ENCODE measurements around the gene IMPDH1.

The IMPDH1 gene

DNA sequence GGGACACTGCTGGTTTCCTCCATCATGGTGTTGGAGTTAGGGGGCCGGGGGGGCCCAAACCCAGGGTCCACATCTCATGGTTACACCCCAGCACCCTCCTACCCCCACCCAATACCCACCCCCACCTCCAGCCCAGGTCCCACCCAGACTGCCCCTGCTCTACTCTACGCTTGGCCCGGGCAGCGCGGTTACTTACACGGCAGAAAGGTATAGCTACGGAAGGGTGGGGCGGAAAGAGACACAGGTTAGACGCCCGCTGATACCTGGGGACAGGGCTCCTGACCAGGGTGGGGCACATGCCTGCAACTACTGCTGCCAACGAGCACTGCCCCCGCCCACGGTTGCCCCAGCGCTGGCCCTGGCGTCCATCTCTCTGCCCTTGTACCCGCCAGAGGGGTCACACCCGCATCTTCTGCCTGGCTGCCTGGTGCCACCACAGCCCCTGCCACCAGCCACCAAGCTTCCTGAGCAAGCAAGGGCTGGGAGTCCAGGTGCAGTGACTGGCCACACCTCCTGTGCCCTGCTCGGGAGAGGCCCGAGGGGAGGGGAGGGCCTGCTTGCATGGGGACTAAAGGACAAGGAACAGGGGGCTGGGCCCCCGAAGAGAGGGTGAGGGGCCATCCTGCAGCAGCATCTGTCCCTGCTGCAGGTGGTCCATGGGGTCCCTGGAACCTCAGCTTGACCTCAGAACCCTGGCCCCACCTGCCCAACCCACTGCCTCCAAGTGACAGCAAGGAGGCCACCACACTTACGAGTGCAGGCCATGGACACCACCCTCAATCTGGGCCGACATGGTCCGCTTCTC lies 16.1 kb downstream of the IMPDH1 start:
- Histone ChIP-seq H3K36me3 (ENCODE audit: insufficient read depth, low read length) (peaks cover 5% of the 10 kb centered on the region; the same call in 1 of the 2 replicates), H3K27me3 (ENCODE audit: insufficient read depth, low read length) (no peaks in the 10 kb centered on the region), H2AFZ (ENCODE audit: low read length, unreplicated experiment) (no peak overlapping the region), H3K4me1 (ENCODE audit: control insufficient read depth, insufficient read depth, low read length, unreplicated experiment) (no peaks in the 10 kb centered on the region), H3K27ac (ENCODE audit: low read depth, low read length) (no peak overlapping the region), H3K79me2 (ENCODE audit: control insufficient read depth, insufficient read depth, low read length, unreplicated experiment) (no peaks in the 10 kb centered on the region), H3K4me3 (ENCODE audit: low read depth, low read length) (no peak overlapping the region)

DNA sequence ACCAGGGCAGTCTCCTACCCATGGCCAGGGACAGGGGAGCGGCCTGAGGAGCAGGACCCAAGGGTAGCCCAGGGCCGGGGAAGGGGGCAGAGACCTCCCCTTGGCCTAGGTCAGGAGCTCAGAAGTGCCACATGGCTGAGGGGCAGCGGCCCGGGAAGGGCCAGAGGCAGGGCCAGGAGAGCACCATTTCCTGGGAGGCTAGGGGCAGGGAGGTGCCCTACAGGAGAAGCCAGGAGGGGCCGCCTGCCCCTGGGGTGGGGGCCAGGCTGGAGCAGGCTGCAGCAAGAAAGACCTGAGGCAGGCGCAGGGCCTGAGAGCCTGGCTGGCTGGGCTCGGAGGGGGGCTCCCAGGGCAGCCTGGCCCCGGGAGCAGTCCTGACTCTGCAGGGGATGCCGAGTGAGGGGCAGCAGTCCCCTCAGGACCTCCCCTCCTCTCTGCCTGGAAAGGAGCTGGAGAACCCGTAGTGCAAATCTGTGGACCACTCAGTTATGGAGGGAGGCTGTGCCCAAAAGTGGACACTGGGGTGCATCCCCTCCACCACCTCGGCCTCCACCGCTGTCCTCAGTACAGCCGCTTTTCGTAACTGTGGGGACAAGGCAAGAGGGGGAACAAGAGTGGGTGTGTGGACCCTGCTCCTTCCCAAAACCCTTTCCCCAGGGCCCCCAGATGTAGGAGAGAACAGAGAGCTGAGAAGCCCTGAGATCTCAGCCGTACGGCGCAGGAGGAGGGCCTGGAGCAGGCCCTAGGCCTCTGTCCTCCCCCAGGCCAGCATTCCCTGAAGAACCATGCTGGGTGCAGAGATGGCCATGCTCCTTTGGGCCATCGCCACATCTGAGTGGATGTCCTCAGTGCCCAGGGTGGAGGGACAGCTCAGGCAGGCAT lies 17.1 kb downstream of the IMPDH1 start:
- no peak overlapping the region for H2AFZ ChIP-seq (ENCODE audit: low read length, unreplicated experiment)
- H3K79me2 ChIP-seq (ENCODE audit: control insufficient read depth, insufficient read depth, low read length, unreplicated experiment), result no peaks in the 10 kb centered on the region
- H3K4me1 ChIP-seq (ENCODE audit: control insufficient read depth, insufficient read depth, low read length, unreplicated experiment), result no peaks in the 10 kb centered on the region
- H3K27me3 ChIP-seq (ENCODE audit: insufficient read depth, low read length), result 0 out of 2 replicates have a peak, but pooled peaks cover 8% of the 10 kb centered on the region
- H3K36me3 ChIP-seq (ENCODE audit: insufficient read depth, low read length), result no peaks in the 10 kb centered on the region
- H3K4me3 ChIP-seq (ENCODE audit: low read depth, low read length), result no peak overlapping the region
- H3K27ac ChIP-seq (ENCODE audit: low read depth, low read length), result no peak overlapping the region

DNA sequence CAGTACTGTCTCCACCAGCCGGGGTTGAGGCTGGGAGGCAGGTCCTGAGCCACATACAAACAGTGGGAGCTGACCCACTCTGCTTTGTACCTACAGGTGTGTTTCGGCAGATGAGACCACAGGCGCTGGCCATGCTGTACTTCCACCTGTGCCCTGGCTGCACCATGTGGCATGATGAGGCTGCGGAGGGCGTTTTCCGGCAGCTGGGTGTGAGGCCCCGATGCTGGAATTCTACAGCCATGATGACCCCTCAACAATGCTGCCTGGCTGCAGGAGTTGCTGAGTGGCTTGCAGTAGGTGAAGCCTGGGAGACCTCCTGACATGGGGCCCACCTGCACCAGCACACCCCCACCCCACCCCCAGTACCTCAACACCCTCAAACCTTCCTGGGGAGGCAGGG lies 18.0 kb downstream of the IMPDH1 start:
- Histone ChIP-seq H3K27me3 (ENCODE audit: insufficient read depth, low read length) (0 out of 2 replicates have a peak, but pooled peaks cover 8% of the 10 kb centered on the region), H3K4me3 (ENCODE audit: low read depth, low read length) (no peak overlapping the region), H3K79me2 (ENCODE audit: control insufficient read depth, insufficient read depth, low read length, unreplicated experiment) (no peaks in the 10 kb centered on the region), H3K36me3 (ENCODE audit: insufficient read depth, low read length) (no peaks in the 10 kb centered on the region), H2AFZ (ENCODE audit: low read length, unreplicated experiment) (no peak overlapping the region), H3K27ac (ENCODE audit: low read depth, low read length) (no peak overlapping the region), H3K4me1 (ENCODE audit: control insufficient read depth, insufficient read depth, low read length, unreplicated experiment) (no peaks in the 10 kb centered on the region)

DNA sequence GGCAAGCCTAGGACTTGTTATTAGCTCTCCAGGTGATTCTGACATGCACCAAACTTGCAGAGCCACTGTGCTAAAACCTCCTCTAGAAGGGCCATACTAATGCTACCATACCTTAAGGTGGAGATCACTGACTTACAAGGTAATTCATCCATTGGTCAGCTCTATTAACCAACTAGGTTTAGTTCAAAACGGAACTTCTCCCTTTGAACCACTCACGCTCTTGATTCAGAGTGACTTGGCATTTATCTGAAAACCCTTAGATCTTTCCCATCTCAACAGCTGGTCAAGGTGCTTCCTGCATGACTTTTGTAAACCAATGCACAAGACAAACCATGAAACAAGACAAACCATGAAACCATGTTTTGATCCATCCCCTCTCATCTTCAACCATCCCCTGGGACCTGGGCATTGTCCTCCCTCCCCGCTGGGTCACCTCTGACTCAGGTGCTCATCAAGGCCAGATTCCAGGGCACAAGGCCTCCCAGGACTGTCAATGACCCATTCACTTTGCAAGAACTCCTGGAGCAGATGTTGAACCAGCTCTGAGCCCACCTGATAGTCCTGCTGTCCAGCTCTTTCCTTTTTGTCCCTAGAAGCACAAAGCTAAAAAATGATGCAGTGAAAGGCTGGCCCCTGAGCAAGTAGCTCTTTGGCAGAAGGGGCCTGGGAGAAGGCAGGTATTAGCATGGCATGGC lies 18.8 kb downstream of the IMPDH1 start:
- Histone ChIP-seq H2AFZ (ENCODE audit: low read length, unreplicated experiment) (no peak overlapping the region), H3K27ac (ENCODE audit: low read depth, low read length) (no peak overlapping the region), H3K79me2 (ENCODE audit: control insufficient read depth, insufficient read depth, low read length, unreplicated experiment) (no peaks in the 10 kb centered on the region), H3K36me3 (ENCODE audit: insufficient read depth, low read length) (no peaks in the 10 kb centered on the region), H3K4me1 (ENCODE audit: control insufficient read depth, insufficient read depth, low read length, unreplicated experiment) (no peaks in the 10 kb centered on the region), H3K27me3 (ENCODE audit: insufficient read depth, low read length) (0 out of 2 replicates have a peak, but pooled peaks cover 8% of the 10 kb centered on the region), H3K4me3 (ENCODE audit: low read depth, low read length) (no peak overlapping the region)

DNA sequence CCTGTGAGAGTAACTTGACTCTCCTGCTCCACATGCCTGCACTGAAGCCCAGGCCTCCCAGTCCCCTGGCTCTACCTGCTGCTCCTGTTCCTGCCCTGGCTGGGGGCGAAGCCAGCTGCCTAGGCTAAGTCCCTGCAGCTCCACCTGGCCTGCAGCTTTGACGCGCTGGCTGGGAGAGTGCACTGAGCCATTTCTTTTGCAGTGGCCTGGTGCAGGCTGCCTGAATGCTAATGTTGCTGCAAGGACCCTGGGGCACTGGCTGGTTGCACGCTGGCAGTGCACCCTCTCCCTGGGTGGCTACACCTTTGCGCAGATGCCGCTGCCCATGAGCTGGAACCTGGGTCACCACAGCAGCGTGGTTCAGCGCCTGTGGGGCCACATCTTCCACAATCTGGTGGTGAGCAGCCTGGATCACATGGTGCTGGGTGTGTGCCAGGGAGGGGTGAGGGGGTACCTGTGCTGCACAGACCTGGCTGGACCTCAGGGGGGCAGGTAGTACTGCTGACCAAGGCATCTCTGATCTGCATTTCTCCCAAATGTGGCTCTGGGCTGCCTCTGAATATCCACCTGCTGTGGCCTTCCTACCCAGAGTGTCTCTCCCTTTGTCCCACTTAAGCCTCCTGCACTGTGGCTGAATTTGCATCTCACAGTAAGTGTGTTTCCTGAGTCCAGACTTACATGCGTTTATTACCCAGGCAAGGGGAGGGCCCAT lies 20.0 kb downstream of the IMPDH1 start:
- Histone ChIP-seq H3K27ac (ENCODE audit: low read depth, low read length) (no peak overlapping the region), H3K4me1 (ENCODE audit: control insufficient read depth, insufficient read depth, low read length, unreplicated experiment) (no peaks in the 10 kb centered on the region), H3K79me2 (ENCODE audit: control insufficient read depth, insufficient read depth, low read length, unreplicated experiment) (no peaks in the 10 kb centered on the region), H3K36me3 (ENCODE audit: insufficient read depth, low read length) (no peaks in the 10 kb centered on the region), H3K27me3 (ENCODE audit: insufficient read depth, low read length) (0 out of 2 replicates have a peak, but pooled peaks cover 8% of the 10 kb centered on the region), H2AFZ (ENCODE audit: low read length, unreplicated experiment) (no peak overlapping the region), H3K4me3 (ENCODE audit: low read depth, low read length) (no peak overlapping the region)

DNA sequence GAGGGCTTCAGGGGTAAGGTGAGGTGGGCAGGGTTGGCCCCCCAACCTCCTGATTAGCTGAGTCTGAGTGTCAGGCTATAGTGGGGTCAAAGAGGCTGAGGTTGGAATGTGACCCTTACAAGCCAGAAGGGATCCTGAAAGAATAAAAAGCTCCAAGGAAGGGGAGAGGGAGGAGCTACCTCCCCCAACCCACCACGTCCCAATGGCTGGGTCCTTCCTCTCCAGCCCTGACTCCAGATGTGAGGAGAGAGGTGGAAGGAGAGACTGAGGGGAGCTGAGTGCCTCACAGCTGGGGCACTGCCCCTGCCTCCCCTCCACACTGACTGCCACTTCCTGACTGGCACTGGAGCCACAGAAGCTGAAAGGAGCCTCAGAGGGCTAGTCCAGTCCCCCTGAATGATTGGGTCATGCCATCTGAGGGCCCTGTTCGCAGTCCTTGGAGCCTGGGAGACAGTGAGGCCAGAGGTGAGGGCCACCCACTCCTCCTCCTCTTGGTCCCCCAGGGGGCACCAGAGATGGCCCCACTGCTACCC lies 20.6 kb downstream of the IMPDH1 start:
- H3K36me3 ChIP-seq (ENCODE audit: insufficient read depth, low read length), result no peaks in the 10 kb centered on the region
- H3K4me3 ChIP-seq (ENCODE audit: low read depth, low read length), result no peak overlapping the region
- H3K27ac ChIP-seq (ENCODE audit: low read depth, low read length), result no peak overlapping the region
- 0 out of 2 replicates have a peak, but pooled peaks cover 8% of the 10 kb centered on the region for H3K27me3 ChIP-seq (ENCODE audit: insufficient read depth, low read length)
- H3K4me1 ChIP-seq (ENCODE audit: control insufficient read depth, insufficient read depth, low read length, unreplicated experiment), result no peaks in the 10 kb centered on the region
- no peaks in the 10 kb centered on the region for H3K79me2 ChIP-seq (ENCODE audit: control insufficient read depth, insufficient read depth, low read length, unreplicated experiment)
- no peak overlapping the region for H2AFZ ChIP-seq (ENCODE audit: low read length, unreplicated experiment)

DNA sequence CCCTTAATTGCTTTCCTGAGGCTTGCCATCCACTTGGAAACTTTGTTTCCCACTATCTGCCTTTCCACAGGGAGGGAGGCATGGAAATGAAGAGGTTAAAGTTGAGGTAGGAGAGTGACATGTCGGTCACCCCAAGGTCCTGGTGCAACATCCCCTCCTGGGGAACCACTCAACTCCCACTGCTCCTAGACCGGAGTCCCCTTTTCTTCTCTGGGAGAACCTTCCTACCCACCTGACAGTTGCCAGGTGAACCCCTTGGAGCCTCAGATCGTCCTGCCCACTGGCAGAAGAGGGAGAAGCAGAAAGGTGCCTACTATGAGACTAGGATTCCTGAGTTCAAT lies 21.7 kb downstream of the IMPDH1 start:
- Histone ChIP-seq H3K36me3 (ENCODE audit: insufficient read depth, low read length) (no peaks in the 10 kb centered on the region), H2AFZ (ENCODE audit: low read length, unreplicated experiment) (no peak overlapping the region), H3K4me3 (ENCODE audit: low read depth, low read length) (no peak overlapping the region), H3K79me2 (ENCODE audit: control insufficient read depth, insufficient read depth, low read length, unreplicated experiment) (no peaks in the 10 kb centered on the region), H3K4me1 (ENCODE audit: control insufficient read depth, insufficient read depth, low read length, unreplicated experiment) (no peaks in the 10 kb centered on the region), H3K27ac (ENCODE audit: low read depth, low read length) (no peak overlapping the region), H3K27me3 (ENCODE audit: insufficient read depth, low read length) (0 out of 2 replicates have a peak, but pooled peaks cover 8% of the 10 kb centered on the region)

DNA sequence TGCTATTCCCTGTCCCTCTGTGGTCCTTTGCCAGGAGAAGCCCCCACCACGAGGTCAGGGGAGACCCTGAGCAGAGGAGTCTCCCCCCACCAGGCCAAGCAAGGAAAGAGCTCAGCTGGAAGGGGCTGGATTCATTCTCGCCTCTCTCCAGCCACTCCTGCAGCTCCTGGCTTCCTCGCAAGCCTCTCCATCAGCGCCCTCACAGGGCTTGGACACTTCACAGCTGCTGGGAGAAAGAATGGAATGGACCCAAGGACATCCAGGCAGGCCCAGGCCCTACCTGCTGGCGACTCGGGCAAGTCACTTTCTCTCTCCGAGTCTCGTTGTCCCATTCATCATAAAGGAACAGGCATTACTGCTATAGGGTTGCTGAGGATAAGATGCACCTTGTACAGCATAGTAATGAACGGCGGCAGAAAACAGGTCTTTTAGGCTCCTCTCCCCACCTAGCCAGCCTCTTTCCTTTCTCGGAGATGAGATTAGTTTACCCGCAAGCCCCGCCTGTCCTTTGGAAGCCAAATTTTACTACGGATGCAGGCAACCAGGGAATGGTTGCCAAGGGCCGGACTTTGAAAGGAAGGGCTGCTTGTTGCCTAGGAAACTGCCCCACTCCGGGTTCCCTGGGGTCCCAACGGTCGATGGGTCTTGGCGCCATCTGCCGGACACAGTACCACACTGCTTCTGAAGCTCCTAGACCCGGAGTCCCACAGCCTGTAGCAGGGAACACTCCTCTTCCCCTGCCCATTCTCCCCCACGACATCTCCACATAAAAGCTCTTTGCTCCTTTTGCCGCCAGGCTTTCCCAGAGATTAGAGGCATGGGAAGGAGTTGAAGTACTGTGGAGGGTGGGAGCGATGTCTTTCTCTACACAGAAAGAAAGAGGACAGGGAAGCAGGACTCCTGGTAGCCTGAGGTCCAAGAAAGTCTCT lies 22.3 kb downstream of the IMPDH1 start:
- no peak overlapping the region for H3K27ac ChIP-seq (ENCODE audit: low read depth, low read length)
- no peaks in the 10 kb centered on the region for H3K4me1 ChIP-seq (ENCODE audit: control insufficient read depth, insufficient read depth, low read length, unreplicated experiment)
- H3K27me3 ChIP-seq (ENCODE audit: insufficient read depth, low read length), result 0 out of 2 replicates have a peak, but pooled peaks cover 8% of the 10 kb centered on the region
- H3K36me3 ChIP-seq (ENCODE audit: insufficient read depth, low read length), result no peaks in the 10 kb centered on the region
- no peaks in the 10 kb centered on the region for H3K79me2 ChIP-seq (ENCODE audit: control insufficient read depth, insufficient read depth, low read length, unreplicated experiment)
- no peak overlapping the region for H3K4me3 ChIP-seq (ENCODE audit: low read depth, low read length)
- H2AFZ ChIP-seq (ENCODE audit: low read length, unreplicated experiment), result no peak overlapping the region

Data from ACC112 (cell line).